Astrocyte (in vitro differentiated cells and primary cell): Measurements from ENCODE around the gene EIF2B5.

Source experiments
- EZH2 ChIP-seq: IDR thresholded peaks from 2 replicates; pipeline ENCODE4 v1.6.1; 2012; ENCODE audit warnings: mild to moderate bottlenecking, low read length, inconsistent platforms; ENCODE audit not compliant: insufficient read depth
- TF ChIP-seq, protein P1 (sequence below): IDR thresholded peaks from 2 replicates; pipeline ENCODE4 v1.5.1; 2011; ENCODE audit warnings: low read depth, mild to moderate bottlenecking, inconsistent platforms, low read length, moderate library complexity; ENCODE audit not compliant: insufficient read depth

DNA sequence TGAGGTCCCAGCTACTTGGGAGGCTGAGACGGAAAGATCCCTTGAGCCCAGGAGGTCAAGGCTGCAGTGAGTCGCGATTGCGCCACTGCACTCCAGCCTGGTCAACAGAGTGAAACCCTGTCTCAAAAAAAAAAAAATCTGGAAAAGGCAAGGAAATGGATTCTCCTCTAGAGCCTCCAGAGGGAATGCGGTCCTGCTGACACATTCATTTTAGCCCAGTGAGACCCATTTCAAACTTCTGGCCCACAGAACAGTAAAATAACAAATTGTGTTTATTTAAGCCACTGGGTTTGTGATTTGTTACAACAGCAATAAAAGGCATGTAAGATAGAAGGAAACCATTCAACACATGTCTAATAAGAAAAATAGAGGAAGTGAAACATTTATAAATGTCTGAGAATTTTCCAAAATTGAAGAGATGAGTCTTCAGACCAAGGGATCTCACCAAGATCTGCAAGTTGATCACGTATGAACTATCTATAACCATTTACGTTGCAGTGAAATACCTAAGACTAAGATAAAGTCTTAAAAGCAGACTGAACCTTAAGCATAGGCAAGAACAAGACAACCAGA lies 38.3 kb upstream of the EIF2B5 start, which contains the start of gene HTR3E:
- TF ChIP-seq, protein P1, sequence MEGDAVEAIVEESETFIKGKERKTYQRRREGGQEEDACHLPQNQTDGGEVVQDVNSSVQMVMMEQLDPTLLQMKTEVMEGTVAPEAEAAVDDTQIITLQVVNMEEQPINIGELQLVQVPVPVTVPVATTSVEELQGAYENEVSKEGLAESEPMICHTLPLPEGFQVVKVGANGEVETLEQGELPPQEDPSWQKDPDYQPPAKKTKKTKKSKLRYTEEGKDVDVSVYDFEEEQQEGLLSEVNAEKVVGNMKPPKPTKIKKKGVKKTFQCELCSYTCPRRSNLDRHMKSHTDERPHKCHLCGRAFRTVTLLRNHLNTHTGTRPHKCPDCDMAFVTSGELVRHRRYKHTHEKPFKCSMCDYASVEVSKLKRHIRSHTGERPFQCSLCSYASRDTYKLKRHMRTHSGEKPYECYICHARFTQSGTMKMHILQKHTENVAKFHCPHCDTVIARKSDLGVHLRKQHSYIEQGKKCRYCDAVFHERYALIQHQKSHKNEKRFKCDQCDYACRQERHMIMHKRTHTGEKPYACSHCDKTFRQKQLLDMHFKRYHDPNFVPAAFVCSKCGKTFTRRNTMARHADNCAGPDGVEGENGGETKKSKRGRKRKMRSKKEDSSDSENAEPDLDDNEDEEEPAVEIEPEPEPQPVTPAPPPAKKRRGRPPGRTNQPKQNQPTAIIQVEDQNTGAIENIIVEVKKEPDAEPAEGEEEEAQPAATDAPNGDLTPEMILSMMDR, result no peak
- TF ChIP-seq EZH2, result no peak
